GM23338 (cell line): ENCODE measurements around the gene CCNT2. TPM values are rescaled to one million over a fixed set of nuclear protein-coding genes. Genes with fewer than 3 reads are reported as not detected.

Experiments used
- ATAC-seq: fragments of 200-7000 bp; cut with Tn5 transposase; 3 replicates; pipeline ENCODE4 v1.9.1; 2020
- DNase-seq: peaks from one replicate; pipeline ENCODE4 v3.0.0-alpha.2; 2015; ENCODE audit warnings: low spot score
- H2AFZ ChIP-seq: fragments of 200-600 bp; sonication (generic); 2 replicates; pipeline ENCODE4 v1.8.0; 2016; ENCODE audit warnings: antibody characterized with exemption, mild to moderate bottlenecking, moderate library complexity
- H3F3A ChIP-seq: fragments of 200-600 bp; sonication (generic); replicated peaks from 2 replicates; pipeline ENCODE4 v1.8.0; 2017; ENCODE audit warnings: antibody characterized with exemption, mixed run types, low read depth
- H3K27ac ChIP-seq: fragments of 200-600 bp; sonication (generic); 2 replicates; pipeline ENCODE4 v1.6.1; 2016; ENCODE audit warnings: low read depth
- H3K27me3 ChIP-seq: fragments of 200-600 bp; sonication (generic); 2 replicates; pipeline ENCODE4 v1.8.0; 2016; ENCODE audit warnings: mild to moderate bottlenecking, mixed run types, moderate library complexity; ENCODE audit not compliant: insufficient read depth
- H3K36me3 ChIP-seq: fragments of 200-600 bp; sonication (generic); 2 replicates; pipeline ENCODE4 v1.8.0; 2016; ENCODE audit warnings: mild to moderate bottlenecking; ENCODE audit not compliant: insufficient read depth
- H3K4me1 ChIP-seq: fragments of 200-600 bp; sonication (generic); 2 replicates; pipeline ENCODE4 v1.8.0; 2016; ENCODE audit warnings: mild to moderate bottlenecking, moderate library complexity; ENCODE audit not compliant: insufficient read depth
- H3K4me2 ChIP-seq: fragments of 200-600 bp; sonication (generic); 2 replicates; pipeline ENCODE4 v1.7.1; 2017; ENCODE audit warnings: mixed run types
- H3K4me3 ChIP-seq: fragments of 200-600 bp; sonication (generic); 2 replicates; pipeline ENCODE4 v1.6.1; 2016; ENCODE audit warnings: mixed run types
- H3K79me2 ChIP-seq: fragments of 200-600 bp; sonication (generic); replicated peaks from 2 replicates; pipeline ENCODE4 v1.8.0; 2017; ENCODE audit warnings: mild to moderate bottlenecking; ENCODE audit not compliant: insufficient read depth
- H3K9me2 ChIP-seq: fragments of 200-600 bp; sonication (generic); 2 replicates; pipeline ENCODE4 v1.8.0; 2017; ENCODE audit not compliant: insufficient read depth
- H4K20me1 ChIP-seq: fragments of 200-600 bp; sonication (generic); replicated peaks from 2 replicates; pipeline ENCODE4 v1.8.0; 2017; ENCODE audit warnings: mild to moderate bottlenecking; ENCODE audit not compliant: insufficient read depth
- H3K27ac Mint-ChIP-seq: 2 replicates; pipeline ENCODE4 v1.8.0; 2020; ENCODE audit warnings: inconsistent platforms, mild to moderate bottlenecking, moderate library complexity, mixed read lengths
- H3K27me3 Mint-ChIP-seq: 3 replicates; pipeline ENCODE4 v1.8.0; 2022; ENCODE audit warnings: low read depth, mild to moderate bottlenecking, moderate library complexity, mixed read lengths, inconsistent platforms; ENCODE audit not compliant: insufficient read depth, poor library complexity
- H3K36me3 Mint-ChIP-seq: 3 replicates; pipeline ENCODE4 v1.8.0; 2021; ENCODE audit warnings: low read depth, mild to moderate bottlenecking, inconsistent platforms, moderate library complexity, mixed read lengths
- H3K4me1 Mint-ChIP-seq: 3 replicates; pipeline ENCODE4 v1.8.0; 2020; ENCODE audit warnings: mild to moderate bottlenecking, inconsistent platforms, mixed read lengths
- H3K4me3 Mint-ChIP-seq: 3 replicates; pipeline ENCODE4 v1.8.0; 2021; ENCODE audit warnings: moderate library complexity, mild to moderate bottlenecking, inconsistent platforms, mixed read lengths
- H3K9me3 Mint-ChIP-seq: 3 replicates; pipeline ENCODE4 v1.8.0; 2020; ENCODE audit warnings: moderate library complexity, mild to moderate bottlenecking, inconsistent platforms, mixed read lengths
- CREB1 ChIP-seq: fragments of 250-450 bp; sonication (Bioruptor Pico); IDR thresholded peaks from 2 replicates; pipeline ENCODE4 v1.5.0; 2020; ENCODE audit warnings: low read depth, mild to moderate bottlenecking, moderate library complexity
- CTCF ChIP-seq, 2 experiments: fragments of 200-600 bp in 1 of 2; sonication (generic) in 1 of 2; conservative IDR thresholded peaks; 2 replicates each; pipeline versions ENCODE4 v1.5.1 to v1.6.1; 2016 to 2017; ENCODE audit warnings: antibody characterized with exemption in 2 of 2, low read depth in 2 of 2, mild to moderate bottlenecking in 2 of 2, moderate library complexity in 1 of 2
- ETS1 ChIP-seq: IDR thresholded peaks from 2 replicates; pipeline ENCODE4 v1.6.1; 2016; ENCODE audit warnings: antibody characterized with exemption
- EZH2 ChIP-seq: fragments of 200-600 bp; sonication (generic); IDR thresholded peaks from one replicate; pipeline ENCODE4 v1.8.0; 2017; ENCODE audit warnings: antibody characterized with exemption, mild to moderate bottlenecking, low read depth; ENCODE audit not compliant: unreplicated experiment
- EZH2phosphoT487 ChIP-seq: fragments of 200-600 bp; sonication (generic); IDR thresholded peaks from one replicate; pipeline ENCODE4 v1.8.1; 2018; ENCODE audit warnings: antibody characterized with exemption; ENCODE audit not compliant: unreplicated experiment
- JUNB ChIP-seq: IDR thresholded peaks from one replicate; pipeline ENCODE4 v1.6.1; 2016; ENCODE audit warnings: antibody characterized with exemption; ENCODE audit not compliant: unreplicated experiment
- NANOG ChIP-seq: IDR thresholded peaks from 2 replicates; pipeline ENCODE4 v1.6.1; 2016; ENCODE audit warnings: antibody characterized with exemption, borderline replicate concordance
- POLR2AphosphoS5 ChIP-seq: IDR thresholded peaks from 2 replicates; pipeline ENCODE4 v1.6.1; 2016; ENCODE audit warnings: antibody characterized with exemption, low read depth
- REST ChIP-seq: IDR thresholded peaks from one replicate; pipeline ENCODE4 v1.6.1; 2018; ENCODE audit warnings: antibody characterized with exemption; ENCODE audit not compliant: unreplicated experiment
- STAT1 ChIP-seq: IDR thresholded peaks from one replicate; pipeline ENCODE4 v1.6.1; 2016; ENCODE audit warnings: antibody characterized with exemption; ENCODE audit not compliant: unreplicated experiment
- ZNF114 ChIP-seq: fragments of 250-450 bp; sonication (Bioruptor Pico); IDR thresholded peaks from 2 replicates; pipeline ENCODE4 v1.5.0; 2020; ENCODE audit warnings: mild to moderate bottlenecking, moderate library complexity
- ZNF331 ChIP-seq: fragments of 250-450 bp; sonication (Bioruptor Pico); IDR thresholded peaks from 2 replicates; pipeline ENCODE4 v1.5.0; 2020; ENCODE audit warnings: low read depth, mild to moderate bottlenecking, moderate library complexity
- ZNF462 ChIP-seq: fragments of 250-450 bp; sonication (Bioruptor Pico); IDR thresholded peaks from 2 replicates; pipeline ENCODE4 v1.5.0; 2020; ENCODE audit warnings: mild to moderate bottlenecking, moderate library complexity
- polyA plus RNA-seq: library from polyadenylated mRNA; unstranded; fragments of >200 nt; fragmentation: Nextera tagmentation; extraction: Ambion mirVana; gene quantifications from 2 replicates; pipeline ENCODE4 v1.2.1, GENCODE V29; 2016
- total RNA-seq: library from RNA; depleted of rRNA; stranded (reverse); fragments of >200 nt; shearing (Covaris generic); gene quantifications from 2 replicates; pipeline ENCODE4 v1.2.3, GENCODE V29; 2014

The CCNT2 gene
- total and polyA plus RNA-seq, 2 experiments from 2014 or later: 22.5 to 46.5 TPM

- Mint-ChIP-seq H3K4me3 (no peak overlapping the region), H3K4me1 (no peaks in the 10 kb centered on the region; the same call in 2 of the 3 replicates), H3K27me3 (no peaks in the 10 kb centered on the region), H3K9me3 (peaks cover 8% of the 10 kb centered on the region), H3K36me3 (peaks cover 4% of the 10 kb centered on the region; the same call in 2 of the 3 replicates), H3K27ac (no peak overlapping the region)
- no peaks in the 10 kb centered on the region for H3K27me3 ChIP-seq
- DNase-seq (no peak), ATAC-seq (no peak)
- no peaks in the 10 kb centered on the region for H4K20me1 ChIP-seq
- no peak overlapping the region for H3K4me3 ChIP-seq
- 0 out of 2 replicates have a peak, but pooled peaks cover 6% of the 10 kb centered on the region for H3K9me2 ChIP-seq
- TF ChIP-seq ZNF462 (no peak), STAT1 (no peak), ZNF114 (CRISPR knock-in tag) (no peak), ETS1 (no peak), REST (no peak), EZH2phosphoT487 (no peak), EZH2 (no peak), ZNF331 (CRISPR knock-in tag) (no peak), POLR2AphosphoS5 (no peak), NANOG (no peak), JUNB (no peak), CREB1 (CRISPR knock-in tag) (no peak), CTCF (conservative IDR thresholded peaks at IDR 0.05; ENCODE audit: low read depth in 2 of 2) (no peak)
- no peaks in the 10 kb centered on the region for H3F3A ChIP-seq
- no peak overlapping the region for H3K27ac ChIP-seq
- no peak overlapping the region for H3K4me2 ChIP-seq
- H3K36me3 ChIP-seq: 0 out of 2 replicates have a peak, but pooled peaks cover under 1% of the 10 kb centered on the region
- H2AFZ ChIP-seq: no peak overlapping the region
- H3K79me2 ChIP-seq: no peaks in the 10 kb centered on the region
- H3K4me1 ChIP-seq: no peaks in the 10 kb centered on the region
Measured at GRCh38 chr2:134979221-134979620, 60.6 kb downstream of the CCNT2 start.
